Pancreas (tissue), 10 donors: ENCODE results near the gene INPP4B. TPM values are rescaled to one million over a fixed set of nuclear protein-coding genes. Genes with fewer than 3 reads are reported as not detected.

Experiments used
- ATAC-seq, 4 donors: fragments of 200-7000 bp; cut with Tn5 transposase; one replicate each; pipeline versions ENCODE4 v1.8.0 to v1.9.1; 2020; ENCODE audit warnings: mild to moderate bottlenecking in 4 of 4, moderate library complexity in 4 of 4
- DNase-seq, 6 donors: peaks; one replicate each; pipeline ENCODE4 v3.0.0-alpha.2; 2020
- FAIRE-seq: peaks from 2 replicates; lab custom pipeline; 2012; peaks lifted over from hg19 to GRCh38; lab: Jason Lieb, UNC
- H3K27ac ChIP-seq, 4 donors: fragments of 200-600 bp; sonication (generic); 1 replicate in 3 of 4; 2 replicates in 1 of 4; pipeline versions ENCODE4 v1.5.0 to v1.8.0; 2020
- H3K27me3 ChIP-seq, 4 donors: fragments of 200-600 bp; one replicate each; pipeline ENCODE4 v1.8.0; 2021
- H3K36me3 ChIP-seq, 3 donors: fragments of 200-600 bp; sonication (generic) in 1 of 3; one replicate each; pipeline versions ENCODE4 v1.5.0 to v1.8.0; 2020 to 2021
- H3K4me1 ChIP-seq, 3 donors: fragments of 200-600 bp; one replicate each; pipeline ENCODE4 v1.8.0; 2021
- H3K4me3 ChIP-seq, 4 donors: fragments of 200-600 bp; sonication (generic) in 2 of 4; one replicate each; pipeline versions ENCODE4 v1.5.0 to v1.8.0; 2020 to 2021
- H3K9me3 ChIP-seq, 4 donors: fragments of 200-600 bp; one replicate each; pipeline ENCODE4 v1.8.0; 2021
- WGBS, 2 donors: extraction: QIAGEN DNeasy Blood & Tissue Kit; methylation state at CpG; one replicate each; pipeline ENCODE4 v1.1.7; 2013; 5-methylcytosine and 5-hydroxymethylcytosine counted together
- intact Hi-C, 3 donors: fragments of 100-400 bp; cut with DNase I; formaldehyde crosslinking; loops; one replicate each; pipeline versions ENCODE4 v1.11.1 to v1.14.2; 2022
- polyA plus RNA-seq, 2 donors: library from polyadenylated mRNA; stranded (reverse); fragments of 200-250 nt; gene quantifications; one replicate each; pipeline ENCODE4 v1.2.3, GENCODE V29; 2013
- total RNA-seq, 6 donors: library from RNA; stranded (reverse); fragmentation: NEBNext Ultra II Directional in 4 of 6; extraction: Animal tissue kit (Norgen Biotek cat#: 25700) in 4 of 6; gene quantifications; one replicate each; pipeline versions ENCODE4 v1.2.1 to v1.2.4, GENCODE V29; 2021 to 2023
- TF ChIP-seq, protein P1 (sequence below), 4 donors: fragments of 200-600 bp; sonication (generic) in 3 of 4; IDR thresholded peaks; one replicate each; pipeline versions ENCODE4 v1.5.0 to v1.8.0; 2021; ENCODE audit warnings: antibody characterized with exemption in 4 of 4
- donor health status: healthy with polysubstance abuse.
- donor health status: DM: no; HTN: no; CAD: no; lungs with moderate emphysema.
- donor health status: DM: no; HTN: no; CAD: no.
- donor health status: control.
- donor health status: control.
- donor health status: Bipolar disorder and iron deficiency.
- donor health status: DM: yes; HTN: yes; CAD: no.
- donor health status: DM: no; HTN: no; CAD: no.
- donor health status: DM: no; HTN: no; CAD: no.
- donor health status: DM: yes; HTN: yes; CAD: no.

Gene INPP4B
- total and polyA plus RNA-seq, 8 donors: 1.2 to 12.9 (median 5.5) TPM

DNA sequence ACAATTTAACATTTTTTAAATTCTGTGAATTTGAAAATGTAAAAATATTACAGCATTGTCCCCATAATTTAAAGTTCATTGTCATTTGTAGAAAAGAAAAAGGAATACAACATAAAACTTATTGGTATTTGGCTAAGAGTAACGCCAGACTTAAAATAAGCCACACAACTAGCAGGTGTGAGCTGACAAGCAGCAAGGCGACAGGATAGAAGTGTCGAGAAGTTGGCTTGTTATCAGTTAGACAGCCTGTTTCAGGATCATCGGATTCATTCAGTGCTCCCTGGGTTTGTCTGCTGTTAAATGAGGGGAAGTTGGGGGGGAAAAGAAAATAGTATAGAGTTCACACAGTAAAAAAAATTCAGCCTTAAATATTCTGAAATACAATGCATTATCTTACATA, 816.1 kb downstream of the INPP4B start:
- intact Hi-C loops: no loop called here
- DNase-seq (no peak), ATAC-seq (no peak), FAIRE-seq (no peak)
- H3K9me3 ChIP-seq: no peaks in the 10 kb centered on the region
- TF ChIP-seq, protein P1, sequence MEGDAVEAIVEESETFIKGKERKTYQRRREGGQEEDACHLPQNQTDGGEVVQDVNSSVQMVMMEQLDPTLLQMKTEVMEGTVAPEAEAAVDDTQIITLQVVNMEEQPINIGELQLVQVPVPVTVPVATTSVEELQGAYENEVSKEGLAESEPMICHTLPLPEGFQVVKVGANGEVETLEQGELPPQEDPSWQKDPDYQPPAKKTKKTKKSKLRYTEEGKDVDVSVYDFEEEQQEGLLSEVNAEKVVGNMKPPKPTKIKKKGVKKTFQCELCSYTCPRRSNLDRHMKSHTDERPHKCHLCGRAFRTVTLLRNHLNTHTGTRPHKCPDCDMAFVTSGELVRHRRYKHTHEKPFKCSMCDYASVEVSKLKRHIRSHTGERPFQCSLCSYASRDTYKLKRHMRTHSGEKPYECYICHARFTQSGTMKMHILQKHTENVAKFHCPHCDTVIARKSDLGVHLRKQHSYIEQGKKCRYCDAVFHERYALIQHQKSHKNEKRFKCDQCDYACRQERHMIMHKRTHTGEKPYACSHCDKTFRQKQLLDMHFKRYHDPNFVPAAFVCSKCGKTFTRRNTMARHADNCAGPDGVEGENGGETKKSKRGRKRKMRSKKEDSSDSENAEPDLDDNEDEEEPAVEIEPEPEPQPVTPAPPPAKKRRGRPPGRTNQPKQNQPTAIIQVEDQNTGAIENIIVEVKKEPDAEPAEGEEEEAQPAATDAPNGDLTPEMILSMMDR (IDR thresholded peaks at IDR 0.05): no peak
- no peak overlapping the region for H3K4me3 ChIP-seq
- WGBS, 2 donors: 87 to 93% methylated on average over 4 of the region's 4 CpGs
- H3K36me3 ChIP-seq: no peaks in the 10 kb centered on the region
- H3K27ac ChIP-seq: no peak overlapping the region
- peaks cover 0 to 6% (median 0%) of the 10 kb centered on the region in 3 donors for H3K4me1 ChIP-seq
- H3K27me3 ChIP-seq: no peaks in the 10 kb centered on the region

DNA sequence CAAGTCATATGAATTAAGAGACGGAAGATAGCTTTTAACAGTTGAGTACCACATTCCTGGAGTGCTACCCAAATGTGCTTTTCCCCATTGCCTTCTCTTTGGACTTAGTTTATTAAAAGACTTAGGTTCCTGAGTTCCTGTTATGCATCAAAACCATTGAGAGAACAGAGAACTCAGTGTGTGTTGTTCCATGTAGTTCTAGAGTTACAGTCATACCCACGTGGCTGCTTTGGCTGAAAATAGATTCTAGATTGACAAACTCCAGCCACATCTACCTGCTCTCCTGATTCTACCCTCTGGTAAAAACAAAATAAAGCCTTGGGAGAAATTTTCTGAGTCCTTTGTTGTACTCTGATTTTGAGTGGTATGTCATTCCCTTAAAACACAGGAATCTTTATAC, 824.3 kb downstream of the INPP4B start:
- Histone ChIP-seq H3K27me3 (no peaks in the 10 kb centered on the region), H3K4me1 (peaks cover 0 to 7% (median 4%) of the 10 kb centered on the region in 3 donors), H3K4me3 (no peak overlapping the region), H3K9me3 (no peaks in the 10 kb centered on the region), H3K36me3 (no peaks in the 10 kb centered on the region), H3K27ac (peak overlapping the region in 1 of 4 donors; percentile 2)
- WGBS, 2 donors: 71 to 72% methylated on average over 2 of the region's 2 CpGs
- FAIRE-seq (no peak), ATAC-seq (peak; percentile 83 to 87 (median 84)), DNase-seq (no peak)
- intact Hi-C loops: no loop called here
- TF ChIP-seq, protein P1 (IDR thresholded peaks at IDR 0.05): no peak

DNA sequence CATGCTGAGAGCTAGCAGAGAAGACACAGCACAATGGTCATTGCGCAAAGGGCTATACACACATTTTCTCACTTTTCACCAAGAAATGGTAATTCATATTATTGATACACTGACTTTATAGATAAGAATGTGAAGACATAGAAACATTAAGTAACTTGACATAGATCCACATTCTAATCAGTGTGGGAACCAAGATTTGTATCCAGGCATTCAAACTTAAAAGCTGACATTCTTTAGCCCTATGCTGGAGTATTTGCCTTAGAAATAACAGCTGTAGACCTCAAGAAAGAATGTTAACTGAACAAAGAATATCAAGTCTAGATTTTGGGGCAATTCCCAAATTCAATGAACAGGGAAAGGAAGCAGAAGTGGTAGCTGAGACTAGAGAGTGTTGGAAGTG, 824.9 kb downstream of the INPP4B start:
- DNase-seq: no peak
- FAIRE-seq: no peak
- H3K4me1 ChIP-seq: peaks cover 0 to 7% (median 4%) of the 10 kb centered on the region in 3 donors
- WGBS, 2 donors: 100% methylated on average over 1 of the region's 1 CpG
- intact Hi-C loops: no loop called here
- TF ChIP-seq, protein P1 (IDR thresholded peaks at IDR 0.05): no peak
- no peak overlapping the region for H3K4me3 ChIP-seq
- ATAC-seq: no peak
- H3K9me3 ChIP-seq: no peaks in the 10 kb centered on the region
- no peaks in the 10 kb centered on the region for H3K36me3 ChIP-seq
- H3K27me3 ChIP-seq: no peaks in the 10 kb centered on the region
- no peak overlapping the region for H3K27ac ChIP-seq

DNA sequence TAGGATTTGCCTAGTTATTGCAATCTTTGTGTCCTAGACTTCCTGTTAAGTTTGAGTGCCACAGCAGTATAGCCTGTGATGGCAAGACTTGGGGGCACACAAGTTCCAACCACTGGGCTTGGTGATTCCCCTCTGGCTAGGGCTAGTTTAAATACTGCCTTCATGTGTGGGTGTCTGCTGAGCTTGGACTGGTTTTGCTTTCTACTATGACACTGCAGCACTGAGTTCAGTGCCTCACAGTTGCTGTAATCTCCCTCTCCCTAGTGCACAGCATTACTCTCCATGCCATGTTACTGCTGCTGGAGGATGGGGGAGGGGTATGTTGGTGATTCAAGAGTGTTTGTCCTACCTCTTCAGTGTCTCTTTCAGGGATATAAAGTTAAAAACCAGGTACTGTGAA, 830.1 kb downstream of the INPP4B start:
- Histone ChIP-seq H3K27me3 (no peaks in the 10 kb centered on the region), H3K4me1 (no peaks in the 10 kb centered on the region), H3K4me3 (no peak overlapping the region), H3K9me3 (no peaks in the 10 kb centered on the region), H3K27ac (no peak overlapping the region), H3K36me3 (no peaks in the 10 kb centered on the region)
- TF ChIP-seq, protein P1 (IDR thresholded peaks at IDR 0.05): no peak
- intact Hi-C loops: no loop called here
- no peak for FAIRE-seq
- ATAC-seq: no peak
- DNase-seq: no peak

DNA sequence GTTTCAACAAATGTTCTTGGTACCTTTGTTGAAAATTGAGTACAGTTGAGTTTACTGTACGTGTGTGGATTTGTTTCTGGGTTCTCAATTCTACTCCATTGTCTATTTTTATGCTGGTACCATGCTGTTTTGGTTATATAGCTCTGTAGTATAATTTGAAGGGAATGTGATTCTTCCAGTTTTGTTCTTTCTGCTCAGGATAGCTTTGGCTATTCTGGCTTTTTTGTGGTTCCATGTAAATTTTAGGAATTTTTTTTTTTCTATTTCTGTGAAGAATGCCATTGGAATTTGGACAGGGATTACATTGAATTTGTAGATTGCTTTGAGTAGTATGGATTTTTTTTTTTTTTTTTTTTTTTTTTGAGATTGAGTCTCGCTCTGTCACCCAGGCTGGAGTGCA, 836.4 kb downstream of the INPP4B start:
- TF ChIP-seq, protein P1 (IDR thresholded peaks at IDR 0.05): no peak
- 89 to 90% methylated on average over 2 of the region's 2 CpGs for WGBS, 2 donors
- ATAC-seq: no peak

More for the DNA sequence above, 836.4 kb downstream of the INPP4B start:
- Histone ChIP-seq H3K27ac (no peak overlapping the region), H3K4me3 (no peak overlapping the region), H3K9me3 (no peaks in the 10 kb centered on the region), H3K27me3 (no peaks in the 10 kb centered on the region), H3K36me3 (no peaks in the 10 kb centered on the region), H3K4me1 (no peaks in the 10 kb centered on the region)
- FAIRE-seq (no peak), DNase-seq (no peak)
- intact Hi-C loops: no loop called here
